GM19023 (cell line): ENCODE measurements around the gene TMEM127.
A peak's percentile ranks its signal among the peaks of the same experiment; 100 is the strongest.

Source experiments
- ATAC-seq: cut with Tn5 transposase; IDR thresholded peaks from one replicate; pipeline ENCODE4 v1.9.1; 2021; ENCODE audit warnings: mild to moderate bottlenecking, moderate library complexity; ENCODE audit not compliant: unreplicated experiment

TMEM127 gene

DNA sequence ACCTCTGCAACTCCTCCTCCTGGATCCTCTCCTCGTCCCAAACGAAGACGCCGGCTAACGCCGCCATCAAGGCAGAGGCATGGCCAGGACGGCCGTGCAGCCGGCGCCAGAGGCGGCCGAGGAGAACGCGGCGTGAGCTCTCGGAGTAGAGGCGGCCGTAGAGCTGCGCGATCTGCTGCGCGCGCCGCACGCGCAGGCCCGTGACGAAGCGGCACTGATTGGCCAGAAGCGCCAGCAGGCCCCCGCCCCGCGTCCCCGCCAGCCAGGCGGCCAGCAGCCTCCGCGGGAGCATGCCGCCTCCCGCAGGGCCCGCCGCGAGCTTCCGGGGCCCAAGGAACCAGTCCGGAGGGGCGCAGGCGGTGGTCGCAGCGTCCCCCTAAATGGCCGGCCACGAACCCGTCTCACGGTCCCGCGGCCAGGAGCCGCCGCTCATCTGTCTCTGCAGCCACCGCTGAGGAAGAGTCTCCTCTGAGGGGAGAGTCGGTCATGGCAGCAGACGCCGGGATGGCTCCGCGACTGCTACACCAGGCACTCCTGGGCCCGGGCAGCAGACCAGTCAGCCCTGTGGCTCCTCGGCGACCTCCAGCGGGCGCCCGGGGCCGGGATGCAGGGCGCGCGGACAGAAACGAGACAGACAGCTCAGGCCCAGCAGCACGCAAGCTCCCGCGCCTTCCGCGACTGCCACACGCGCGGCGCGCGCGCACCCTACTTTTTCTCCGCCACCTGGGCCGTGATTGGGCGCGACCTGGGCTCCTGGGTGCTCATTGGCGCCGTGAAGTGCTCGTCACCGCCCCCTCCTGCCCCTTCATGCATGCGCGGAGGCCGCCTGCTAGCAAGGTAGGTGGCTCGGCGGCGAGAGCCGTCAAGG lies 57.4 kb downstream of the TMEM127 start, which contains the start of gene STARD7:
Gene STARD7, minus strand, starts transcription at position 685 of the 868 bp plus-strand sequence. Its CDS starts 393 bp downstream, at position 292.
- ATAC-seq = peak; percentile 90

DNA sequence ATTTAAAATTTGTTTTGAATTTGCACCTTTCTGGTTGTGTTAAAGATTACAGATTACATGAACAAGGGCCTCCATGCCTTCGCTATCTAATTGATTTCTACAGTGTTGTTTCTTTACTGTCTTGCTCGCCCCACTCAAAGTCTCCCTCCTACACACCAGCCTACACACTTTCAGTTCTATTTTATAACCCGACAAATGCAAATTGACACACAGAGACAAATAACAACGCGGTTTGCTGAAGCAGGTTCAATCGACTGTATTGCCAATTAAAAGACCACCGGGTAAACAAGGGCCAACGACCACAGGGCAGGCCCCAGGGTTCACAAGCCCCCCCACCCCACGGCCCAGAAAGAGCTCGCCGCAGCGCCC lies 58.0 kb downstream of the TMEM127 start:
- ATAC-seq = peak; percentile 7

DNA sequence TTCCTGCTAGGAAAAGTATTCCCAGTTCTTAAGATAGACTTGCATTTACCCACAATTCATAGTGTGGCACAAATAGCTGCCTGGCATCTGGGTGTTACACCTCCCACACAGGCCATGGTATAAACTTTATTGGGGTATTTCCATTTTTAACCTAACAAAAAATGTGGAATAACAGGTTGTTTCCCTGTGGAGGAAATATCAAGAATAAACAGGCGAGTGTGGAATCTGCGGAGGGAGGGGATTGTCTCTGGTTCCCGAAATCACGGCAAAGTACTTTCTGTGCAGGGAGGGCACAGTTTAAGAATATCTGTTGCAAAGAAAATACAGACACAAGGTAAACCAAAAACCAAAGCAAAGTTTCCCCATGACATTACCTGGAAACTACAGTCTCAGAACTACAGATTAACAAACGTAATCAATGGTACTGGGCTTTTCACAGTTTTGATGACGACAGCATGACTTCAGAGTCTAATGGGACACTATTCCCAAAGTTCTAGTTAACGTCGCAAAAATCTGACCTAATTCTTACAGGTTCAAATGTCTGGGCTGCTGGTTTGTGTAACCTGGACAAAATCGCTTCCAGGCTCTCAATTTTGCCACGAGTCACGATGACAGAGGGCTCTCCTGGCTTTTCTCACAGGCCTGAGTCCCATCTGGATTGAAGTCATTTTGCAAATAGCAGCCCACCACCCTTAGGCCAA lies 58.6 kb downstream of the TMEM127 start:
- ATAC-seq = no peak

DNA sequence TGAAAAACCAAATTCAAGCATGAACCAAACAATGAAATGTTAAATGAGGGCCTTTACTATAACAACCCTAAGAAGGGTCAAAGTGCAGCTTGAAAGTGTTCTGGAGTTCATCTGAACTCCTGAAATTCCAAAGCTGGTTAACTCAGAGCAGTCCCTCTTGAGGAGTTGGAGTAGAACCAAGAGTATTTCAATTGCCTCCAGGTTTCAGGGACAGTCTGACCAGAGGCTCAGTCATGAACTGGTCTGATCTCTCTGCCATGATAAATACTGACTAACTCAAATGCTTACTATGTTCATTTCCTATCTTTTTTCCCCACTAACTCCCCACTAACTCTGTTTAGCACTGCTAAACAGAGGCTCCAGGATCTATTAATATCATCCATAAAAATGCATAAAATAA lies 59.9 kb downstream of the TMEM127 start:
- ATAC-seq = no peak

DNA sequence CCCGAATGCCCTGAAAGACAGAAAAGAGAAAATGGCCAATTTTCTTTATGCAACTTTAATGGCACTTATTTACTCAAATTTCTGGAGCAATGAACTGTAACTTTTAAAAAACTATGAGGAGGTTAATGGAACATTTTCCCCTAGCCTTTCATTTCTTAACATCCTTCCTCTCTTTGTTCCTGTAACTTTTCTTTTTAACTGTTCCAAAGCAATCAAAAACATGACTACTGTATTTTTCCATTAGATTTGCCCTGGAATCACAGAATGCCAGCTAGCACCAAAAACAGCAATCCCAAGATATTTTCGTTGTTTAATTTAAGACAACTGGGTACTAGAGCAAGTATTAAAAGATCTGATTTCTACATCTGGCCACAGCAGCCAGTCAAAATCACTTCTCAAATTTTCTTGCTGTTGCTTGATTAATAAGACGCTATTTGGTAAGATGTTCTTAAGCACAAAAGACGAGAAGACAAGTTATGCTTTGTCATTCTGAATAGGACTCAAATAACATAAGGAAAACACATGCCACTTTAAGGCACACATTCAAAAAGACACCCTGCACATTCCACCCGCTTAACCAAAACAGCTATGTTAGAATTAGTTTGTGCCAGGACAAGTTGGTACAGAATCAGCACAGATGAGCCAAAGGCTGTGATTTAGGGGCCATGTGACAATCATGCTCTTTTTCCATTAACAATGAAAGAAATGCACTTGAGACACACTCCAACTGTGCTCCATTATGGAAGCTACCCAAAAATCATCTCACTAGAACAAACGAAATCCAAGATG lies 60.8 kb downstream of the TMEM127 start:
- no peak for ATAC-seq

DNA sequence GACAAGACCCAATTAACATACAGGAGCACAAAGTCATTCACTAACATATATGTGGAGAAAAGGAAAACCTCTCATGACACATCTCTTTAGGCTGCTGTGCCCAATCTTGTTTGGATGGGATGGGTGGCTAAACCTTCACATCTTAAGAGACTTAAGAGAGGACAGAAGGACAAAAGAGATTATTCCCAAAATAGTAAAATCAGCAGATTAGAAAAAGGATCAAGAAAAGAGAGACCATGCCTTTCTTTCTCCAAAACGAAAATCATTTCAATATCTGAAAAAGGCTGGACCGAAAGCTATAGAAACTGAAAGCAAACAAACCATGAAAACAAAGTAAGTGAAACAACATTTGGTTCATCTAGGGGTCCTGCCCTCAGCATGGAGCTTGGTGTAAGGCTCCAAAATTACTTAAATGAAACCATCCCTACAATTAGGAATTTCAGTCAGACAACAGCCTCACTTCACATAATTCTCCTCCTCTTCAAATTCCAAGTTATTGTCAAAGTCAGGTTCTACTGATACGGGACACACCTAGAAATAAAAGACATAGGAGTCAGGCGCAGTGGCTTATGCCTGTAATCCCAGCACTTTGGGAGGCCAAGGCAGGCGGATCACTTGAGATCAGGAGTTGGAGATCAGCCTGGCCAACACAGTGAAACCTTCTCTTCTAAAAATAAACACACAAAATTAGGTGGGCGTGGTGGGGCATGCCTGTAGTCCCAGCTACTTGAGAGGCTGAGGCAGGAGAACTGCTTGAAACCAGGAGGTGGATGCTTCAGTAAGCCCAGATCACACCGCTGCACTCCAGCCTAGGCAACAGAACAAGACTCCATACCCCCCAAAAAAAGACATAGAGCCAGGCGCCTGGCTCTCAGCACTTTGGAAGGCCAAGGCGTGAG lies 62.4 kb downstream of the TMEM127 start:
- ATAC-seq = no peak

DNA sequence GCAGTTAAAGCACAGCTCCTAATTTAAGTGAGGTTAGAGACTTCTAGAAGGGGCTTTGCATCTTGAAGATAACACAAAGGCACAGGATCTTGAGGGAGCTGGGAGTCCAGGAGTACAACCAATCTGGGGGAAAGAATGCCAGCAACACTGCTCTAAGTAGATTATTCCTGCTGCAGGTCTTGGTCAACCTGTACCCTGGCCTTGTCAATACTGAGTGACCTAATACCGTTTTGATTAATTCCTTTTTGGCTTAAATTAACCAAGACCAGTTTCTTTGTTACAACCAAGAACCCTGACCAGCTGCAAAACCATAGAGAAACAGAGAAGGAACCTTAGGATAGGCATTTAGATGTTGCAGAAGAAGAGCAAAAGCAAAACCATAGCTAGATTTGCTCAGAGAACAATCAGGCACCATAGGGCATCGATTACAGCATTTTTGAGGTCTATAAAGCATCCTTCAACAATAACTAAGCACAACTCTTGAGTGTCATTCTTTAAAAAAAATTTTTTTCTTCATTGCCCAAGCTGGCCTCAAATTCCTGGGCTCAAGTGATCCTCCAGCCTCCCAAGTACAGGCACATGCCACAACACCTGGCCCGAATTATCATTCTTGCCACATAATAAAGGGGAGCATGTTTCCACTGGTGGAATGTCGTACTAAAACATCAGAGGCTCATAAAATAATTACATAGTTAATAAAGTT lies 63.5 kb downstream of the TMEM127 start:
- no peak for ATAC-seq

DNA sequence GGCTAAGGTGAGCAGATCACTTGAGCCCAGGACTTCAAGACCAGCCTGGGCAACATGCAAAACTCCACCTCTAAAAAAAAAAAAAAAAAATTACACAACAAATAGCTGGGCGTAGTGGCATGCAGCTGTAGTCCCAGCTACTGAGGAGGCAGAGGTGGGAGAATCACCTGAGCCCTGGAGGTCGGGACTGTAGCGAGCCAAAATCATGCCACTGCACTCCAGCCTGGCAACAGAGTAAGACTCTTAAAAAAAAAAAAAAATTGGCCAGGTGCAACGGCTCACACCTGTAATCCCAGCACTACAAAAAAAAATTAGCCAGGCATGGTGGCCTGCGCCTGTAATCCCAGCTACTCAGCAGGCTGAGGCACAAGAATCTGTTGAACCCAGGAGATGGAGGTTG lies 64.5 kb downstream of the TMEM127 start:
- ATAC-seq = no peak

DNA sequence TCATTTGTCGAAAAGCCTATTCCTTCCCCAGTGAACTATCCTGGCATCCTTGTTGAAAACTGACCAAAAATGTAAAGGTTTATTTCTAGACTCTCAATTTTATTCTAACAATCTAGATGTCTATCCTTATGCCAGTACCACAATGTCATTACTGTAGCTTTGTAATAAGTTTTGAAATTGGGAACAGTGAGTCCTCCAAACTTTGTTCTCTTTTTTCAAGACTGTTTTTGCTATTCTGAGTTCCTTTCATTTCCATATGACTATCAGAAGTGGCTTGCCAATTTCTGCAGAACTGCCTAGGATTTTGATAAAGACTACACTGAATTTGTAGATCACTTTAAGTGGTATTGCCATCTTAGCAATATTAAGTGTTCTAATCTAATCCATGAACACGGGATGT lies 66.9 kb downstream of the TMEM127 start:
- no peak for ATAC-seq
